Neural cell (in vitro differentiated cells): ENCODE data around the gene SLC22A5. TPM values are rescaled to one million over a fixed set of nuclear protein-coding genes. Genes with fewer than 3 reads are reported as not detected.
"Not testable (repeated sequence)": the region's sequence is repeated elsewhere in the genome, so short reads cannot be mapped to it uniquely, and the experiment has no call there.

Source experiments
- H2AFZ ChIP-seq: fragments of 200-600, 300-800 bp; sonication (generic), shearing (Covaris generic); 2 replicates; pipeline ENCODE4 v1.6.0; 2014; ENCODE audit warnings: low read depth, mild to moderate bottlenecking, antibody characterized with exemption, low read length, moderate library complexity
- H3F3A ChIP-seq: fragments of 200-600 bp; shearing (Covaris generic); 2 replicates; pipeline ENCODE4 v1.6.1; 2016; ENCODE audit warnings: mild to moderate bottlenecking, moderate library complexity, mixed read lengths, antibody characterized with exemption, low read length; ENCODE audit not compliant: insufficient read depth, poor library complexity, severe bottlenecking
- H3K27ac ChIP-seq: fragments of 200-600, 300-800 bp; sonication (generic), shearing (Covaris generic); 2 replicates; pipeline ENCODE4 v1.5.1; 2014; ENCODE audit warnings: mild to moderate bottlenecking, low read length, moderate library complexity
- H3K27me3 ChIP-seq: fragments of 300-800, 200-600 bp; sonication (generic), shearing (Covaris generic); 2 replicates; pipeline ENCODE4 v1.6.0; 2014; ENCODE audit warnings: mild to moderate bottlenecking, low read depth, low read length, moderate library complexity; ENCODE audit not compliant: insufficient read depth
- H3K36me3 ChIP-seq: fragments of 300-800, 200-600 bp; sonication (generic), shearing (Covaris generic); 2 replicates; pipeline ENCODE4 v1.5.1; 2014; ENCODE audit warnings: mild to moderate bottlenecking, antibody characterized with exemption, low read length, moderate library complexity; ENCODE audit not compliant: insufficient read depth
- H3K4me2 ChIP-seq: fragments of 300-800, 200-600 bp; sonication (generic), shearing (Covaris generic); 2 replicates; pipeline ENCODE4 v1.6.0; 2014; ENCODE audit warnings: mild to moderate bottlenecking, low read length
- H3K4me3 ChIP-seq: fragments of 300-800, 200-600 bp; sonication (generic), shearing (Covaris generic); 2 replicates; pipeline ENCODE4 v1.5.1; 2014; ENCODE audit warnings: mild to moderate bottlenecking, low read length, moderate library complexity
- H3K79me2 ChIP-seq: fragments of 200-600 bp; shearing (Covaris generic); replicated peaks from 2 replicates; pipeline ENCODE4 v1.6.0; 2014; ENCODE audit warnings: mild to moderate bottlenecking, low read length, moderate library complexity; ENCODE audit not compliant: insufficient read depth
- H3K9ac ChIP-seq: fragments of 300-800, 200-600 bp; sonication (generic), shearing (Covaris generic); 2 replicates; pipeline ENCODE4 v1.6.1; 2016; ENCODE audit warnings: mild to moderate bottlenecking, low read length, mixed read lengths
- H3K9me2 ChIP-seq: fragments of 200-600 bp; shearing (Covaris generic); 2 replicates; pipeline ENCODE4 v1.6.1; 2016; ENCODE audit warnings: mild to moderate bottlenecking, low read length, mixed read lengths; ENCODE audit not compliant: insufficient read depth
- H3K9me3 ChIP-seq: fragments of 200-600, 300-800 bp; sonication (generic), shearing (Covaris generic); 2 replicates; pipeline ENCODE4 v1.6.1; 2016; ENCODE audit warnings: mild to moderate bottlenecking, mixed run types, low read length, moderate library complexity, mixed read lengths
- H4K20me1 ChIP-seq: fragments of 200-600 bp; shearing (Covaris generic); 2 replicates; pipeline ENCODE4 v1.6.1; 2016; ENCODE audit warnings: mild to moderate bottlenecking, mixed run types; ENCODE audit not compliant: insufficient read depth
- CTCF ChIP-seq: fragments of 450-650 bp; IDR thresholded peaks from 2 replicates; pipeline ENCODE4 v1.5.1; 2014; ENCODE audit warnings: antibody characterized with exemption, mild to moderate bottlenecking, moderate library complexity; ENCODE audit not compliant: poor library complexity, severe bottlenecking
- EP300 ChIP-seq: fragments of 450-650 bp; conservative IDR thresholded peaks from 2 replicates; pipeline ENCODE4 v1.6.1; 2014; ENCODE audit warnings: antibody characterized with exemption, mild to moderate bottlenecking, moderate library complexity; ENCODE audit not compliant: poor library complexity, severe bottlenecking
- EZH2 ChIP-seq: fragments of 200-600, 300-800 bp; shearing (Covaris generic), sonication (generic); IDR thresholded peaks from 2 replicates; pipeline ENCODE4 v1.6.1; 2014; ENCODE audit warnings: antibody characterized with exemption, low read length, borderline replicate concordance, mild to moderate bottlenecking; ENCODE audit not compliant: insufficient read depth, poor library complexity, severe bottlenecking
- MXI1 ChIP-seq: fragments of 450-650 bp; conservative IDR thresholded peaks from 2 replicates; pipeline ENCODE4 v1.6.1; 2014; ENCODE audit warnings: antibody characterized with exemption, mild to moderate bottlenecking; ENCODE audit not compliant: poor library complexity, severe bottlenecking
- POLR2AphosphoS5 ChIP-seq: IDR thresholded peaks from 2 replicates; pipeline ENCODE4 v1.6.1; 2012
- RAD21 ChIP-seq: fragments of 450-650 bp; conservative IDR thresholded peaks from 2 replicates; pipeline ENCODE4 v1.6.1; 2014; ENCODE audit warnings: antibody characterized with exemption, mild to moderate bottlenecking, moderate library complexity
- REST ChIP-seq: IDR thresholded peaks from 2 replicates; pipeline ENCODE4 v1.6.1; 2012; ENCODE audit warnings: borderline replicate concordance
- SMC3 ChIP-seq: fragments of 450-650 bp; conservative IDR thresholded peaks from 2 replicates; pipeline ENCODE4 v1.6.1; 2014; ENCODE audit warnings: antibody characterized with exemption, mild to moderate bottlenecking, moderate library complexity; ENCODE audit not compliant: poor library complexity
- TAF1 ChIP-seq: IDR thresholded peaks from 2 replicates; pipeline ENCODE4 v1.6.1; 2012; ENCODE audit warnings: low read depth
- polyA plus RNA-seq: library from polyadenylated mRNA; depleted of rRNA; stranded (reverse); fragments of >200 nt; gene quantifications from 2 replicates; pipeline ENCODE4 v1.2.3, GENCODE V29; 2014

The SLC22A5 gene
- polyA plus RNA-seq, 1 donor from 2014 or later, result 5.5 TPM

GRCh38 chr5:132404041-132404440 is 34.5 kb downstream of the SLC22A5 start:
- H3K9me3 ChIP-seq, H3F3A ChIP-seq, H4K20me1 ChIP-seq, H3K36me3 ChIP-seq, H2AFZ ChIP-seq, H3K4me2 ChIP-seq, H3K27ac ChIP-seq, H3K9ac ChIP-seq, H3K9me2 ChIP-seq, H3K4me3 ChIP-seq, H3K27me3 ChIP-seq, H3K79me2 ChIP-seq: not testable (repeated sequence)

- H3K9me3 ChIP-seq, result no peaks in the 10 kb centered on the region
- H3K36me3 ChIP-seq, result no peaks in the 10 kb centered on the region
- H3K79me2 ChIP-seq, result no peaks in the 10 kb centered on the region
- no peaks in the 10 kb centered on the region for H3K9me2 ChIP-seq
- no peaks in the 10 kb centered on the region for H3K27me3 ChIP-seq
- no peak overlapping the region for H3K4me2 ChIP-seq
- no peaks in the 10 kb centered on the region for H4K20me1 ChIP-seq
- H3K27ac ChIP-seq, result no peak overlapping the region
- H3K9ac ChIP-seq, result no peak overlapping the region
- no peak overlapping the region for H3K4me3 ChIP-seq
- TF ChIP-seq EZH2 (no peak), TAF1 (no peak)
- no peaks in the 10 kb centered on the region for H3F3A ChIP-seq
- H2AFZ ChIP-seq, result no peak overlapping the region
Observed at GRCh38 chr5:132405646-132406045, 36.1 kb downstream of the SLC22A5 start.

GRCh38 chr5:132406144-132406783 is 36.8 kb downstream of the SLC22A5 start:
- TF ChIP-seq CTCF, result no peak
- no peak for TF ChIP-seq EP300
- TF ChIP-seq POLR2AphosphoS5, result no peak
- TF ChIP-seq REST, result no peak
- TF ChIP-seq EZH2, result no peak
- TF ChIP-seq SMC3, result no peak
- no peak for TF ChIP-seq RAD21
- TF ChIP-seq MXI1, result no peak
- TF ChIP-seq TAF1, result no peak
- Histone ChIP-seq H3K9me2 (no peaks in the 10 kb centered on the region), H3K9me3 (no peaks in the 10 kb centered on the region), H3K36me3 (no peaks in the 10 kb centered on the region), H3K27ac (no peak overlapping the region), H3K4me2 (no peak overlapping the region), H3K27me3 (no peaks in the 10 kb centered on the region), H3K4me3 (no peak overlapping the region), H3F3A (no peaks in the 10 kb centered on the region), H2AFZ (no peak overlapping the region), H3K79me2 (no peaks in the 10 kb centered on the region), H3K9ac (no peak overlapping the region), H4K20me1 (no peaks in the 10 kb centered on the region)
